GM23338 (cell line): ENCODE data around the gene APOD. TPM values are rescaled to one million over a fixed set of nuclear protein-coding genes. Genes with fewer than 3 reads are reported as not detected.
A peak's percentile ranks its signal among the peaks of the same experiment; 100 is the strongest.

ENCODE experiments used
- ATAC-seq: fragments of 200-7000 bp; cut with Tn5 transposase; 3 replicates; pipeline ENCODE4 v1.9.1; 2020
- DNase-seq: peaks from one replicate; pipeline ENCODE4 v3.0.0-alpha.2; 2015; ENCODE audit warnings: low spot score
- H2AFZ ChIP-seq: fragments of 200-600 bp; sonication (generic); 2 replicates; pipeline ENCODE4 v1.8.0; 2016; ENCODE audit warnings: antibody characterized with exemption, mild to moderate bottlenecking, moderate library complexity
- H3F3A ChIP-seq: fragments of 200-600 bp; sonication (generic); replicated peaks from 2 replicates; pipeline ENCODE4 v1.8.0; 2017; ENCODE audit warnings: antibody characterized with exemption, mixed run types, low read depth
- H3K27ac ChIP-seq: fragments of 200-600 bp; sonication (generic); 2 replicates; pipeline ENCODE4 v1.6.1; 2016; ENCODE audit warnings: low read depth
- H3K27me3 ChIP-seq: fragments of 200-600 bp; sonication (generic); 2 replicates; pipeline ENCODE4 v1.8.0; 2016; ENCODE audit warnings: mild to moderate bottlenecking, mixed run types, moderate library complexity; ENCODE audit not compliant: insufficient read depth
- H3K36me3 ChIP-seq: fragments of 200-600 bp; sonication (generic); 2 replicates; pipeline ENCODE4 v1.8.0; 2016; ENCODE audit warnings: mild to moderate bottlenecking; ENCODE audit not compliant: insufficient read depth
- H3K4me1 ChIP-seq: fragments of 200-600 bp; sonication (generic); 2 replicates; pipeline ENCODE4 v1.8.0; 2016; ENCODE audit warnings: mild to moderate bottlenecking, moderate library complexity; ENCODE audit not compliant: insufficient read depth
- H3K4me2 ChIP-seq: fragments of 200-600 bp; sonication (generic); 2 replicates; pipeline ENCODE4 v1.7.1; 2017; ENCODE audit warnings: mixed run types
- H3K4me3 ChIP-seq: fragments of 200-600 bp; sonication (generic); 2 replicates; pipeline ENCODE4 v1.6.1; 2016; ENCODE audit warnings: mixed run types
- H3K79me2 ChIP-seq: fragments of 200-600 bp; sonication (generic); replicated peaks from 2 replicates; pipeline ENCODE4 v1.8.0; 2017; ENCODE audit warnings: mild to moderate bottlenecking; ENCODE audit not compliant: insufficient read depth
- H3K9me2 ChIP-seq: fragments of 200-600 bp; sonication (generic); 2 replicates; pipeline ENCODE4 v1.8.0; 2017; ENCODE audit not compliant: insufficient read depth
- H4K20me1 ChIP-seq: fragments of 200-600 bp; sonication (generic); replicated peaks from 2 replicates; pipeline ENCODE4 v1.8.0; 2017; ENCODE audit warnings: mild to moderate bottlenecking; ENCODE audit not compliant: insufficient read depth
- H3K27ac Mint-ChIP-seq: 2 replicates; pipeline ENCODE4 v1.8.0; 2020; ENCODE audit warnings: inconsistent platforms, mild to moderate bottlenecking, moderate library complexity, mixed read lengths
- H3K27me3 Mint-ChIP-seq: 3 replicates; pipeline ENCODE4 v1.8.0; 2022; ENCODE audit warnings: low read depth, mild to moderate bottlenecking, moderate library complexity, mixed read lengths, inconsistent platforms; ENCODE audit not compliant: insufficient read depth, poor library complexity
- H3K36me3 Mint-ChIP-seq: 3 replicates; pipeline ENCODE4 v1.8.0; 2021; ENCODE audit warnings: low read depth, mild to moderate bottlenecking, inconsistent platforms, moderate library complexity, mixed read lengths
- H3K4me1 Mint-ChIP-seq: 3 replicates; pipeline ENCODE4 v1.8.0; 2020; ENCODE audit warnings: mild to moderate bottlenecking, inconsistent platforms, mixed read lengths
- H3K4me3 Mint-ChIP-seq: 3 replicates; pipeline ENCODE4 v1.8.0; 2021; ENCODE audit warnings: moderate library complexity, mild to moderate bottlenecking, inconsistent platforms, mixed read lengths
- H3K9me3 Mint-ChIP-seq: 3 replicates; pipeline ENCODE4 v1.8.0; 2020; ENCODE audit warnings: moderate library complexity, mild to moderate bottlenecking, inconsistent platforms, mixed read lengths
- CREB1 ChIP-seq: fragments of 250-450 bp; sonication (Bioruptor Pico); IDR thresholded peaks from 2 replicates; pipeline ENCODE4 v1.5.0; 2020; ENCODE audit warnings: low read depth, mild to moderate bottlenecking, moderate library complexity
- JUNB ChIP-seq: IDR thresholded peaks from one replicate; pipeline ENCODE4 v1.6.1; 2016; ENCODE audit warnings: antibody characterized with exemption; ENCODE audit not compliant: unreplicated experiment
- NANOG ChIP-seq: IDR thresholded peaks from 2 replicates; pipeline ENCODE4 v1.6.1; 2016; ENCODE audit warnings: antibody characterized with exemption, borderline replicate concordance
- REST ChIP-seq: IDR thresholded peaks from one replicate; pipeline ENCODE4 v1.6.1; 2018; ENCODE audit warnings: antibody characterized with exemption; ENCODE audit not compliant: unreplicated experiment
- STAT1 ChIP-seq: IDR thresholded peaks from one replicate; pipeline ENCODE4 v1.6.1; 2016; ENCODE audit warnings: antibody characterized with exemption; ENCODE audit not compliant: unreplicated experiment
- polyA plus RNA-seq: library from polyadenylated mRNA; unstranded; fragments of >200 nt; fragmentation: Nextera tagmentation; extraction: Ambion mirVana; gene quantifications from 2 replicates; pipeline ENCODE4 v1.2.1, GENCODE V29; 2016
- total RNA-seq: library from RNA; depleted of rRNA; stranded (reverse); fragments of >200 nt; shearing (Covaris generic); gene quantifications from 2 replicates; pipeline ENCODE4 v1.2.3, GENCODE V29; 2014
- TF ChIP-seq, protein P1 (sequence below): fragments of 250-450 bp; sonication (Bioruptor Pico); IDR thresholded peaks from 2 replicates; pipeline ENCODE4 v1.5.0; 2020; ENCODE audit warnings: mild to moderate bottlenecking, moderate library complexity

Gene APOD
- total and polyA plus RNA-seq, 2 experiments from 2014 or later: not detected

- Mint-ChIP-seq H3K4me1 (peaks cover 2% of the 10 kb centered on the region; the same call in 1 of the 3 replicates), H3K36me3 (peaks cover 7% of the 10 kb centered on the region), H3K27me3 (no peaks in the 10 kb centered on the region), H3K9me3 (peaks cover 39% of the 10 kb centered on the region), H3K27ac (no peak overlapping the region), H3K4me3 (no peak overlapping the region)
- Histone ChIP-seq H2AFZ (no peak overlapping the region), H3K4me2 (no peak overlapping the region), H3K27ac (no peak overlapping the region), H3K4me3 (no peak overlapping the region), H3K36me3 (no peaks in the 10 kb centered on the region), H3K4me1 (no peaks in the 10 kb centered on the region), H3K27me3 (no peaks in the 10 kb centered on the region), H3K79me2 (no peaks in the 10 kb centered on the region), H4K20me1 (no peaks in the 10 kb centered on the region), H3K9me2 (no peaks in the 10 kb centered on the region), H3F3A (no peaks in the 10 kb centered on the region)
- DNase-seq (no peak), ATAC-seq (no peak)
- TF ChIP-seq STAT1 (no peak), REST (no peak), NANOG (no peak)
These were observed 29.8 kb upstream of the APOD start for GRCh38 chr3:195613468-195614069.

GRCh38 chr3:195612075-195612800 is 28.5 kb upstream of the APOD start:
- Mint-ChIP-seq H3K27me3 (no peaks in the 10 kb centered on the region), H3K9me3 (peaks cover 53% of the 10 kb centered on the region), H3K36me3 (peaks cover 17% of the 10 kb centered on the region), H3K27ac (no peak overlapping the region), H3K4me3 (no peak overlapping the region), H3K4me1 (peaks cover 2% of the 10 kb centered on the region; the same call in 1 of the 3 replicates)
- Histone ChIP-seq H3K27ac (peak overlapping the region; percentile 32; the same call in 1 of the 2 replicates), H3K4me3 (no peak overlapping the region), H3K4me2 (no peak overlapping the region), H3F3A (no peaks in the 10 kb centered on the region), H3K4me1 (no peaks in the 10 kb centered on the region), H3K9me2 (no peaks in the 10 kb centered on the region), H4K20me1 (no peaks in the 10 kb centered on the region), H3K79me2 (no peaks in the 10 kb centered on the region), H3K27me3 (no peaks in the 10 kb centered on the region), H3K36me3 (no peaks in the 10 kb centered on the region), H2AFZ (peak overlapping the region; percentile 38; the same call in 1 of the 2 replicates)
- DNase-seq: peak; percentile 9
- ATAC-seq: no peak
- no peak for TF ChIP-seq CREB1 (CRISPR knock-in tag)
- TF ChIP-seq, protein P1, sequence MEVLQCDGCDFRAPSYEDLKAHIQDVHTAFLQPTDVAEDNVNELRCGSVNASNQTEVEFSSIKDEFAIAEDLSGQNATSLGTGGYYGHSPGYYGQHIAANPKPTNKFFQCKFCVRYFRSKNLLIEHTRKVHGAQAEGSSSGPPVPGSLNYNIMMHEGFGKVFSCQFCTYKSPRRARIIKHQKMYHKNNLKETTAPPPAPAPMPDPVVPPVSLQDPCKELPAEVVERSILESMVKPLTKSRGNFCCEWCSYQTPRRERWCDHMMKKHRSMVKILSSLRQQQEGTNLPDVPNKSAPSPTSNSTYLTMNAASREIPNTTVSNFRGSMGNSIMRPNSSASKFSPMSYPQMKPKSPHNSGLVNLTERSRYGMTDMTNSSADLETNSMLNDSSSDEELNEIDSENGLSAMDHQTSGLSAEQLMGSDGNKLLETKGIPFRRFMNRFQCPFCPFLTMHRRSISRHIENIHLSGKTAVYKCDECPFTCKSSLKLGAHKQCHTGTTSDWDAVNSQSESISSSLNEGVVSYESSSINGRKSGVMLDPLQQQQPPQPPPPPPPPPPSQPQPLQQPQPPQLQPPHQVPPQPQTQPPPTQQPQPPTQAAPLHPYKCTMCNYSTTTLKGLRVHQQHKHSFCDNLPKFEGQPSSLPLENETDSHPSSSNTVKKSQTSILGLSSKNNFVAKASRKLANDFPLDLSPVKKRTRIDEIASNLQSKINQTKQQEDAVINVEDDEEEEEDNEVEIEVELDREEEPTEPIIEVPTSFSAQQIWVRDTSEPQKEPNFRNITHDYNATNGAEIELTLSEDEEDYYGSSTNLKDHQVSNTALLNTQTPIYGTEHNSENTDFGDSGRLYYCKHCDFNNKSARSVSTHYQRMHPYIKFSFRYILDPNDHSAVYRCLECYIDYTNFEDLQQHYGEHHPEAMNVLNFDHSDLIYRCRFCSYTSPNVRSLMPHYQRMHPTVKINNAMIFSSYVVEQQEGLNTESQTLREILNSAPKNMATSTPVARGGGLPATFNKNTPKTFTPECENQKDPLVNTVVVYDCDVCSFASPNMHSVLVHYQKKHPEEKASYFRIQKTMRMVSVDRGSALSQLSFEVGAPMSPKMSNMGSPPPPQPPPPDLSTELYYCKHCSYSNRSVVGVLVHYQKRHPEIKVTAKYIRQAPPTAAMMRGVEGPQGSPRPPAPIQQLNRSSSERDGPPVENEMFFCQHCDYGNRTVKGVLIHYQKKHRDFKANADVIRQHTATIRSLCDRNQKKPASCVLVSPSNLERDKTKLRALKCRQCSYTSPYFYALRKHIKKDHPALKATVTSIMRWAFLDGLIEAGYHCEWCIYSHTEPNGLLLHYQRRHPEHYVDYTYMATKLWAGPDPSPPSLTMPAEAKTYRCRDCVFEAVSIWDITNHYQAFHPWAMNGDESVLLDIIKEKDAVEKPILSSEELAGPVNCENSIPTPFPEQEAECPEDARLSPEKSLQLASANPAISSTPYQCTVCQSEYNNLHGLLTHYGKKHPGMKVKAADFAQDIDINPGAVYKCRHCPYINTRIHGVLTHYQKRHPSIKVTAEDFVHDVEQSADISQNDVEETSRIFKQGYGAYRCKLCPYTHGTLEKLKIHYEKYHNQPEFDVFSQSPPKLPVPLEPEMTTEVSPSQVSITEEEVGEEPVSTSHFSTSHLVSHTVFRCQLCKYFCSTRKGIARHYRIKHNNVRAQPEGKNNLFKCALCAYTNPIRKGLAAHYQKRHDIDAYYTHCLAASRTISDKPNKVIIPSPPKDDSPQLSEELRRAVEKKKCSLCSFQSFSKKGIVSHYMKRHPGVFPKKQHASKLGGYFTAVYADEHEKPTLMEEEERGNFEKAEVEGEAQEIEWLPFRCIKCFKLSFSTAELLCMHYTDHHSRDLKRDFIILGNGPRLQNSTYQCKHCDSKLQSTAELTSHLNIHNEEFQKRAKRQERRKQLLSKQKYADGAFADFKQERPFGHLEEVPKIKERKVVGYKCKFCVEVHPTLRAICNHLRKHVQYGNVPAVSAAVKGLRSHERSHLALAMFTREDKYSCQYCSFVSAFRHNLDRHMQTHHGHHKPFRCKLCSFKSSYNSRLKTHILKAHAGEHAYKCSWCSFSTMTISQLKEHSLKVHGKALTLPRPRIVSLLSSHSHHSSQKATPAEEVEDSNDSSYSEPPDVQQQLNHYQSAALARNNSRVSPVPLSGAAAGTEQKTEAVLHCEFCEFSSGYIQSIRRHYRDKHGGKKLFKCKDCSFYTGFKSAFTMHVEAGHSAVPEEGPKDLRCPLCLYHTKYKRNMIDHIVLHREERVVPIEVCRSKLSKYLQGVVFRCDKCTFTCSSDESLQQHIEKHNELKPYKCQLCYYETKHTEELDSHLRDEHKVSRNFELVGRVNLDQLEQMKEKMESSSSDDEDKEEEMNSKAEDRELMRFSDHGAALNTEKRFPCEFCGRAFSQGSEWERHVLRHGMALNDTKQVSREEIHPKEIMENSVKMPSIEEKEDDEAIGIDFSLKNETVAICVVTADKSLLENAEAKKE (CRISPR knock-in tag): no peak
- TF ChIP-seq JUNB: no peak
- TF ChIP-seq REST: no peak
